NCI-H2171 treated with DMSO at 0.1 percent for 48 hours (cell line): ENCODE data around the gene SLC12A1.

ENCODE experiments used
- DNase-seq: peaks from one replicate; lab custom pipeline; 2025; lab: John Stamatoyannopoulos, UW

Gene SLC12A1

DNA sequence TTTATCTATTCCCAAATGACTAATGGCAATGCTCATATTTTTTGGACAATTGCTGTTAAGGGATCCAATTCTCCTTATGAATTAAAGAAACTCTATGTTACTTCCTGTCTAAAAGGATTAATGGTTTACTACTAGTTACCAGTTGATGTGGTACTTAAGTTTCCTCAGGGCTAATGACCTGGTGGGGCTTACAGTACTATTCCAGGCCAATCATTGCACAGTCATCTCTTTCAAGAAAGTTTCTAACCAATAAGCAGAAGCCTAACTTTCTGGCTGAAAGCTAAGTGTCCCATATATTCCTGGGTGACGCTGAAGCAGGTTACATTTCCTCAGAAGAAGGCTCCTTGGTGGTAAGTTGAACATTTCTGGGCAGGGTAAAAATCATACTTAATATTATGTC is at the start of gene SLC12A1:
SLC12A1 (plus strand) TSS at position 322 of the 400 bp plus-strand sequence. CDS start 1,418 bp downstream, outside the sequence.
- no peak for DNase-seq

DNA sequence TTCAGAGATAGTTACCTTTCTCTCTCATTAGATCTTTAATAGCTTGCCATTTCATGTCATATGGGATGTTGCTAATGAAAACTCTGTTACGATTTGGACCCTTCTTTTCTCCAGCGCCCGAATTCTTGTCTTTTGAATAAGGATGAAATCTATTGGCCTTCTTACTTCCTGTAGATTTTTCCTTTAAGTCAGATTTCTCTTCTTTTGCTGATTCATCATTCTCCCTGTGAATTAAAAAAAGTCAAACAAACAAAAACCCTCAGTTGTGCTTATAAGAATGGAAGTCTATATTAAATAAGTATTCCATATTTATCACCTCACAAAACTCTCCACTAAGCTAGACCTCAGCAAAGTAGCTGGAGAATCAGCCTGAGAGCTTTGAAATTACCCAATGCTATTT is 37.5 kb upstream of the SLC12A1 start:
- no peak for DNase-seq

DNA sequence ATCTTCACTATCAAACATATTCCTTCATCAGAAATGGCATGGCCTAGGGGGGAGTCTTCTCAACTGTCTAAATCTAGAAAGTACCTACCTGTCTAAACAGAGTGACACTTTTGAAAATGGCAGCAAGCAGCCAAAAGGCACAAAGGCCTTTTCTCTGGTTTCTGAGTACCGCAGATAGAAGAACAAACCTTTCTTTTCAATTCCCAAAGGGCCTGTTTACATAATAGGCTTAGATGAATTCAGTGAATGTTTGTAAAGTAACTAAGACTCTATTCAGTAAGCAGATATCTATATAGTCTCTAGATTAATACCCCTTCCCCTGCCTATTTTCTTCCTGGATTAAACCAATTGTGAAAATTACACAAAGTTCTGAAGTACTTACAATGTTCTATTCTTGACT is 35.1 kb upstream of the SLC12A1 start:
- DNase-seq, result no peak

DNA sequence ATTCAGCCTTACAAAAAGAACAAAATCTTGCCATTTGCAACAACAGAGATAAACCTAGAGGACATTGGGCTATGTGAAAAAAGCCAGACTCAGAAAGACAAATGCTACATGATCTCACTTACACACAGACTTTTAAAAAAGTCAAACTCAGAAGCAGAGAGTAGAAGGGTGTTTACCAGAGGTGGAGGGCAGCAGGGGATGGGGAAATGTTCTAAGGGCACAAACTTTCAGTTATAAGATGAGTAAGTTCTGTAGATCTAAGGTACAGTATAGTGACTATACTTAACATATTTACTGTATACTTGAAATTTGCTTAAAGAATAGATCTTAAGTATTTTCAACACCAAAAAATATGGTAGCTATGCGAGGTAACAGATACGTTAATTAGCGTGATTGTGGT is 31.0 kb upstream of the SLC12A1 start:
- DNase-seq, result no peak

DNA sequence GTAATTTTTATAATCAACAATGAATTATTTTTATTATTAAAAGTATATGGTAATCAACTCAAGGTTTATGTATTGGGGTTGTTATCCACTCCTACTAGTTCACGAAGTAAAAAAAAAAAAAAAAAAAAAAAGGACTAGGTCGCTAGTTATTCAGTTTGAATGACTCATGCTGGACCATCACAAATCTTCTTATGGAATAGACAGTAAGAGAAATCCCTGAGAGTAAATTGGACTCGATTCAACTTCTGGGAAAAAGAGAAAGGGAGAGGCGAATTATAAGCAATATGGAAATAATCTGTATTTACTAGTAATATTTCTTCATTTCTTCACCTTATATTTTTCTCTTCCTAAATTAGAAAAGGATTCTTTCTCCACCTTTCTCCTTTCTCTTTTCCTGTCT is 30.0 kb upstream of the SLC12A1 start:
- DNase-seq, result no peak

DNA sequence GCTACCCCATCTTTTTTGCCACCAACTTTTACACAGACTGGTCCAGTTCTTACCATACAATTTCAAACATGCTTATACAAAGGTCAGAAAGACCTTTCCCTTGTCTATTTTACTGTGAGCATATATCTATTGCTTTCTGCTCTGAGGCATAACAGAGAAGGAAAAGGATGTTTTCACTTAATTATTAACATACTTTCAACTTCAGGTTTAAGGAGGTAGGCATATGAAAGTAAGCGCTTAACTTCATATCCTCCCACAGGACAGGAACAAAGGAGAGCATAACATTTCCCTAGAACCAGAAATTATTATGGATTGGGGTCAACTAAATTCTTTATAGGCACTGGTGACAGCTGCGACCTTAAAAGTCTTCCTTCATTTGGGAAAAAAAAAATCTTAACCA is 29.1 kb upstream of the SLC12A1 start:
- no peak for DNase-seq

DNA sequence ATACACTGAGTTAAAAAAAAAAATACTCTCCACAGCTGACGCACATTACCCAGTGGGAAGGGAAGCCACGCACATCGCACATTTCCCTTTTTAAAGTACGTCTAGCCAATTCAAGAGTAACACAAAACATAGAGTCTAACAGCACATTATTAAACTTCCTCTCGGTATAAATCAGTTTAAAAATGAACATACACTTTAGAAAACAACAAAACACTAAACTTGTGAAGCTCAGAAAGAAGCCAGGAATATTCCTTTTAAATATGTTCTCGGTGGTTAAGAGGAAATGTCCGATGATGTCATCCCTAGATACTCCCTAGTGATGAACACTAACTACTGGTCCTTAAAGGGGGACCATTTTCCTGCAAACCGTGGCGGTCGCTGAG is 28.7 kb upstream of the SLC12A1 start:
- peak; percentile 76 for DNase-seq

DNA sequence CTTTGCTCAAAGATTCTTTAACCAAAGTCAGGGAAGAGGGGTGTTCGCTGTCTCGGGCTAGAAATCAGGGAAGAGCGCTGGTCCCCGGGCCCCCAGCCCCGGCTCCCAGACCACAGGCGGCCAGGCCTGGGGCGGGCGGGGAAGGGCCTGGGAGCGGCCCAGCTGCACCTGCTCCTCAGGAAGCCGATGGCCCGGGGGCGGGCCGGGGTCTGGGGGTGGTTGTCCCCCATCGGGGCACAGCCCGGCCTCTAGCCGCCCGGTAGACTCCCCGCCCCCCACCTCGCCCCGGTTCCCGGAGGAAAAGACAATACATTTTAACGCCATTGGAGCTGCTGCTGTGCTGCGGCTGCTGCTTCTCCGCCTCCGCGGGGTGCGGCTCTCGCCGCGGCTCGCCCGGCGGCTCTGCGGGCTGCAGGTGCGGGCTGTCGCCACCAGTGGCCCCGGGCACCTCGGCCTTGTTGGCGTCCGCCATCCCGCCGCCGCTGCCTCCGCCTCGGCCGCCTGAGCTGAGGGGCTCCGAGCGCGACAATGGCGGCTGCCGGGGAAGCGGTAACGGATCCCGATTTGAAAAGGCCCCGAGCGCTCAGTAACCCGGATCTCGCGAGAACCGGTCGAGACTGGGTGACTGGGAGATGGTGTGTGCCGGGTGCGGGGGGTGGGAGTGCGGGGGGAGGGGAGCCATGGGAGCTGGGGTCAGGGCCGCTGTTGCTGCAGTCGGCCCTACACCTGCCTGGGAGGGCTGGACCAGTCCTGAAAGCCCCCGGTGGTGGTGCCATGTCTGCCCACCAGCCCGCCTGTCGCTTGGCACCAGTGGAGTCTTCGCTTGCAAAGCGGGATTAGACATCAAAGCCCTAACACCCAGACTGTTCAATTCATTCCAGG is 28.1 kb upstream of the SLC12A1 start, which contains the start of gene MYEF2:
MYEF2 (minus strand) TSS at position 530 of the 882 bp plus-strand sequence; CDS start at position 472, 58 bp downstream.
- DNase-seq, result peak; percentile 84

DNA sequence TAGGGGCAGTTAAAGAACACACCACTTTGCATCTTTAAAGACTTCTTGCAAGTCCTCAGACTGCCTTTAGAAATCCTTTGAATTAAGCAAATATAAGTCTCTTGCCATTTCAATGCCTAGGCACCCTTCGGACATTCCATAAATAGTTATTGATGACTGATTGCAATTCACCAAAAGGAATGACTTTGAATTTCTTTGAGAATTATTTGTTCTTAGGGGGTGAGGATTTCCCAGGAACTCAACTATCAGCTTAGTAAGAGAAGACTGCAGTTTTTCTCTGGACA is 27.5 kb upstream of the SLC12A1 start:
- DNase-seq, result no peak

DNA sequence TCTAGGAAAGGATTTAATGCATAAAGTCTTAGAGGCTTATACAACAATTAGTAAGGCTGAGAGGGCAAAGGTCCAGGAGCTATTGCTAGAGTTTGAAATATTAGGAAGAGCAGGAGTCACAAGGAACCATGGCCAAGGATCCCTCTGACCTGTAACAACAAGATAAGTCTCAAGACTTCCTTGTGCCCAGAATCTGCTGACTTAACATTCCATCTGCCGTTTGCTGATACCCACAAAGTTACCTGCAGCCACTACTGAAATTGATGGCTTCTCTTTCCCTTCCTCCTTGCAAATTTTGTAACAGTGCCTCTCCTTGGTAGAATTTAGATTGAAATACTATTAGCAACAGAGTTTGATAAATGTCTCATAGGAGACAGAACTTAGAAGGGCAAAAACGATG is 23.4 kb upstream of the SLC12A1 start:
- DNase-seq, result no peak

DNA sequence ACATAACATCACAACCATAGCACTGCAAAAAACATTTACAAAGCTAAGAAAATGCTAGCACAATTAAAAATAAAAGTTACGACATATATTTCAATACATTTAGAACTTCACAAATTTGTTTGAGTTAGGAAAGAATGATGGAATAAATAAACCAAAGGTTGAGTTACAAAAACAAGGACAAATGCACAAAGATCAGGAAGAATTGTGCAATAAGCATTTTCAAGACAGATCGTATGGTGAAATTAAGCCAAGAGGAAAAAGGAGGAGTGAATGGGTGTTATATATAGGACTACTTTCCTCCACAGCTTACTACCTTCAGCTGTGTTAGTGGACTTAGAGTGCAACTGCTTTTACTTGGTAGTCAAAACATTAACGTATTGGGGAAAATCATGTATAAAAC is 20.6 kb upstream of the SLC12A1 start:
- DNase-seq, result no peak

DNA sequence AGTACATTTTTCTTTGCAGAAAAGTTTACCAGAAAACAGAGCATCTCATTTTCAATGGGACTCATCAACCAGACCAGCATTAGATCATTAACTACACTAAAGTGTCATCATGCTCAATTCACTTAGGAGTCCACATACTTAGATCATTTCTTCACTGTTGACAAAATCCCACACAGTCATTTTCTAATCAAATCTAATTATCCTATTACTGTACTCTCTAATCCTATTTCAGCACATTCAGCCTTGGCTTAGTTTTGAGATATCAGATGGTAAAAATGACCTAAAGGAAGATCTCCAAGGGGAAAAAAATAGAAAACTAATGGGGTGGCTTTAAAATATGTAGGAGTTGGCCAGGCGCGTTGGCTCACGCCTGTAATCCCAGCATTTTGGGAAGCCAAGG is 19.8 kb upstream of the SLC12A1 start:
- no peak for DNase-seq

DNA sequence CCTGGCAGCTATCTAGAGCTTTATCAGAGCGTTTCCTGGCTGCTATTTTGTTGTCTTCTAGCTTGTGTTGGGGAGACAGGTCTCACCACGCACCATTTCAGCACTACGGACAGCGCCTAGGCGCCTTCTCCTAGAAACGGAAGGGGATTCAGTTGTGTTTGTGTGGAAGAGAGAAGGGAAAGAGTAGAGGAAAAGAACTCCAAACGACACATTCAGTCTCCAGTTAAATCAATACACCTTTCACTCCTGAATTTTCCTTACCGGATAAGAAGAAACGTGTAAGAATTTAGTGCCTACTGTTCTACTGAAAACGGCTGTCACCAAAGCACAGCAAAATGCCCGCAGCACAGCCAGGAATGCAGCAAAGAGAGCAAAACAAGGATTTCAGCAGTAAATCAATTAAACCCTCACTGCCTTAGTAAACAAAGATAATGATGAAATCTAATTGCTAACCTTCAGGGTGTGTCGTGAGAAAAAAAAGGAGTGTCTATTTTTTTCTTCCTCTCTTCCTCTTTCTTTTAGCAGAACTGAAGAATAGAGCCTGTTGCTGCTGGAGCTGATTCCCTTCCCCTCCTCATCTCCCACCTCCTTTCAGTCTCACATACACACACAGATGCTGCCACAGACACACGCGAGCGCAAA is 15.0 kb upstream of the SLC12A1 start:
- DNase-seq, result peak; percentile 44

DNA sequence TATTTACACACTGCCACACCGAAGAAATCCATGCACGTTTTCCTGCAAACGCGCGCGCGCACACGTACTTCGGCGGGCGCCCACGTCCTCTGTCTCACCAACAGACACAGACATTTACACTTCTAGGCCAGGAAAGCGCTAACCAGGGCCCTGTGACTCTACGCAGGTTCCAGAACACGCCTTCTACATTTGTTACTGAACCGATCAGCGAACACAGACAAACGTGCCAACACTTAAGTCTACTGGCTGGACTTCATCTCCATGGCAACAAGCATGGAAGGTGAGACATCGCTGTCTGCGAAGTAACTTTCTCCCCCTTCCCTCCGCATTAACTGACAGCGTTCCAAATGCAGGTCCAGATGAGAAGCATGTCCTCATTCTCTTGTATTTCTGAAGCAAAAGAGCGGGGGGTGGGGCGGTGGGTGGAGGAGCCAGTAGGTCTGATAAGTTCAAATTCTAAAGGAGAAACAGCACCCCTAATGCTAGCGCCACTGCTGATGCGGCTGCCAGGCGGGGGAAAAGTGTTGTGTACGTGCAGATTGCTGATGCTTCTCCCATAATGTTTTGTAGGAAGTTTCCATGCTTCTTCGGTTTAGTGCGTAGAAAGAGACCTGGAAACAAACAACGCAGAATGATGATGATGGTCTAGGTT is 14.4 kb upstream of the SLC12A1 start, which contains the start of gene CTXN2:
CTXN2 (plus strand) TSS at position 92 of the 652 bp plus-strand sequence. CDS start 9,636 bp downstream, outside the sequence.
- DNase-seq, result no peak

DNA sequence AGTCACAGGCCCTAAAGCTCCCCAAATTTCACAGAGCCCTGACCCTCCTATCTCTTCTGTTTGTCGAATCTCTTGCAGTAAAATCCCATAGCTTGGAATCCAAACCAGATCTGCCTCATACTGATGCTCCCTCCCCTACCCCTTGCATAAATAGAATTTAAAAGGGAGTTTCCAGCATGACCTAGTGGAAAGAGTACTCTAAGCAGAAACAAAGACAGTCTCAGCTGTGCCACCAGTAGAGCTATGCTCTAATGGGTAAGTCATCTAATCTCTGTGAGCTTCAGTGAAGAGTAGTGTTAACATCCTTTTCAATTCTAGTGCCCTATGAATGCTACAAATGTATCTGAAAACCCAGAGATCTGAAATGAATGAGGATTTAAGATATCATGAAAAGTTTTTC is 4.0 kb upstream of the SLC12A1 start:
- DNase-seq, result no peak

DNA sequence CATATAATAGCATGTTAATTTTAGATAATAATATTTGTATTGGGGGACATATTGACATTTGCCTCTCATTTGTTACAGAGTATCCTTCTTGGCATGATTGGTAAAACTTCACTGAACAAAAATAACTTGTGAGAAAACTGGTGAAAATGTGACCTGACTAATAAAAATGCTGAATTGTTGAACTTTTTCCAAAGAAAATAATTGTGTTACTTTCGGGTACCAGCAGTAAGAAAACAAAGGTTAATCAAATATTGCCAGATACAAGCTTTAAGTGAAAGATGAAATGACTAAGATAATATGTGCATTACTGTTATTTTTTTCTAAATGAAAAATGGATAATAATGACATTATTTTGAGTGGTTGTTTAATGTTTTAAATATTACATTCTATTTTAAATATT is 15.2 kb downstream of the SLC12A1 start:
- no peak for DNase-seq

DNA sequence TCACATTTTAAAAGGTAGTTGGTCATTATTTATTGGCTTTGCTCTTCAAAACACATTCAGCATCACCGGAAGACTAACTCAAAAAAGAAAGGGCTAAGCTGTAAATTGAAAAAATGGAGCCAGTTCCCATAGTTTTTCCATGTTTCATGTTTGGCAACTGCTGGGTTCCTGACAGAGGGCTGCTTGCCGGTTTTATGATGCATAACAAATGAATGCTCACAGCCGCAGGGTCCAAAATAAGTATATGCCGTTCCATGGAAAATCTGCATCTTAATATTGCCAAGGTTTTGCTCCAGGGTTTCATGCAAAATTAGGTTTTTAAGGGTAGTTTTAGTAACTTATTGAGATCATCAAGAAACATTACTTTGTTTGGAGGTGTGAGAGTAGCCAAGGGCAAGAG is 15.8 kb downstream of the SLC12A1 start:
- DNase-seq, result no peak

DNA sequence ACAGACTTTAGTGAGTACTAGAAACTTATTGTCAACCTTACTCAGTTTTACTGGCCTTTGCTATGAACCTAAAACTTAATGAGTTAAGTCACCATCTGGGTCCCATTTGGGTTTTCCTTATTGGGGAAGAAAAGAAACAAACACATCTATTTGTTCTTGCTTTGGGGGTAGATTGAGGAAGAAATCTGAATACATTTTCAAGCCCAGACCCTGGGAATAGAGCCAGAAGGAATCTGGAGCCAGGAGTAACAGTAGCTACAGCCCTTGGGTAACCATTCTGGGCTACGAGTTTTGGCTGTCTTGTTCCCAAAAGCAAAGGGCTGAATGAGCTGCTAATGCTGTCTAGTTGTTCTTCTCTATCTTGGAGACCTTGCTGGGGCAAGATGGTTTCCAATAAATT is 16.5 kb downstream of the SLC12A1 start:
- DNase-seq, result no peak

DNA sequence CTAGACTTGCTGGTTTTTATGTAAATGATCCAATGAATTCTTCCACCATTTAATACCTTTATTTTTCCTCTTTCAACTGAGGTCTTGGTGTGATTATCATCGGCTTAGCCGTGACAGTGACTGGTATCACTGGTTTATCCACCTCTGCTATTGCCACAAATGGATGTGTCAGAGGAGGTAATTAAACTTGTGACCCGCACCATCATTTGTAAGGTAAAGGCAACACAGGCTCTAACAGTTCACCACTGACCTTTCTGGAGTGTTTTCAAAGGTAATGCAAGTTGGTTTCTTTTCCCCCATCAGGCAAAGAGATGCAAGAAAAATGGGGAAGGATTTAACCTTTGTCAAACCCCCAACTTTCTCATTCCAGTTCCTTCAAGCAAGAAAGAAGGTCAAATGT is 19.7 kb downstream of the SLC12A1 start:
- no peak for DNase-seq

DNA sequence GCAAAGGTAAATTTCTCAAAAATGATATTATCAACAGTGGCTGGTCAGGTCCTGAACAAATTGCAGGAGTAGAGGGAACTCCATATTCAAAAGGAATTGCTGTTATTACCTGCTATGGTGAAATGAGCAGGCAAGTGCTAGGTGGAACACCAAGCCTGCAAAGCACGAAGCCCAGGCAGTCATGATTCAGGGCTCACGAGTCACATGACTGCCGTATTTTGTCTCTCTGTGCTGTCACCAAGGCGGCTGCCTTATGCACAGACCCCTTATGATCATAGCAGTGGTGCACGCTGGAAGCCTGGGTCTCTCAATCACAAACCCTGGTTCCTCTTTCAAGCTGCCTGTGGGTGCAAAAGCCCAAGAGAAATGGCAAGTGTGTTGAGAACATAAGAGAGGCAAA is 24.4 kb downstream of the SLC12A1 start:
- DNase-seq, result no peak

DNA sequence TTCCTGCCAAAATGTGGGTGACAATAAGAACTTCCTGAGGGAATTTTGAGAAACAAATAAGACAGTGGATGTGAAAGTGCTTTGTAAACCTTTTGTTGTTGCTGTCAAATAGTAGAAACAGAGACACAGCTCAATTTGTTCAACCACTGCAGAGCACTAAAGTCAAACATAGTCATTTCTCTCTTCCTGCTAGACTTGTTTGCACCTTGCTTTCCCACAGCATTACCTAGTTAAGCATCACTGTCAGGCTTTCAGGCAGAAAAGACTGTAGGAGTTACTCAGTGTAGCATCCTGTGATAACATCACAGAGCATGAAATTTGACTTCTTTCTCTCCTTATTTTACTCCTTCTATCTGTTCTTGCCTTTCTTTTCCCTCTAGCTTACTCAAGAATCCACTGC is 27.1 kb downstream of the SLC12A1 start:
- DNase-seq, result no peak

DNA sequence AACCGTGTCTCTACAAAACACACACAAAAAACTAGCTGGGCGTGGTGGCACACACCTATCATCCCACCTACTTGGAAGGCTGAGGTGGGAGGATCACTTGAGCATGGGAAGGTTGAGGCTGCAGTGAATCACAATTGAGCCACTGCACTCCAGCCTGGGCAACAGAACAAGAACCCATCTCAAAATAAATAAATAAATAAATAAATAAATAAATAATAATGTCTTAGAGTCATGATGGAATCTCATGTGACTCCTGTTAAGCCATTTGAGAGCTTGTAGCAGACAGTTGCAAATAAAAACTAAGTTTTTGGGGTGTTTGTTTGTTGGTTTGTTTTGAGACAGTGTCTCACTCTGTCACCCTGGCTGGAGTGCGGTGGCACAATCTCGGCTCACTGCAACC is 33.2 kb downstream of the SLC12A1 start:
- no peak for DNase-seq

DNA sequence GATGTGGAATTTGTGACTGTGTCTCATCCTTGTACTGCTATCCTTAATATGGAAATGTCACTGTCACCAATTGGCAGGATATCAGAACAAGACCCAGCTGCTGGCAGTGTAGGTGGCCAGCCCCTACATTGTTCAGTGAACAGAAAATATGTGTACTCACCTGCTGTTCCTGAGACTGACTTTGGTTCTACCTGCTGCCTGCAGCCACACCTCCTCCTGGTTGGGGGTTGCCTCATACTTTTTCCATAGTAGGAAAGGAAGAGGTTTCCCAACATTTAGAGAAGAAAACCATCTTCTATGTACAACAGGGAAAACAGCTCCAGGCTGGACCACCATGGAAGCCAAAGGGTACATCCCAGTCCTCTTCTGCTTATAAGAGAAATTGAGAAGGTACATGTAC is 35.9 kb downstream of the SLC12A1 start:
- peak; percentile 36 for DNase-seq
